Activated T-helper 1 cell treated with anti-CD3 and anti-CD28 coated beads, Interleukin-12 subunit alpha, Interleukin-12 subunit beta, Interleukin-2, Interleukin-4 antibody, amounts not matched to agents 30 ng/mL and 10 ng/mL and 1 ng/mL, durations not matched to agents 14 hours and 24 hours and 36 hours (primary cell): Measurements from ENCODE around the gene LIN9. TPM values are rescaled to one million over a fixed set of nuclear protein-coding genes. Genes with fewer than 3 reads are reported as not detected.
A peak's percentile ranks its signal among the peaks of the same experiment; 100 is the strongest.

Experiments
- DNase-seq: peaks from one replicate; pipeline ENCODE4 v3.0.0; 2021; ENCODE audit warnings: low spot score
- H3K27ac Mint-ChIP-seq: one replicate; pipeline ENCODE4 v1.8.0; 2021; ENCODE audit warnings: mild to moderate bottlenecking, mixed read lengths
- H3K27me3 Mint-ChIP-seq: one replicate; pipeline ENCODE4 v1.8.0; 2022; ENCODE audit warnings: mild to moderate bottlenecking, moderate library complexity, mixed read lengths; ENCODE audit not compliant: insufficient read depth
- H3K36me3 Mint-ChIP-seq: one replicate; pipeline ENCODE4 v1.8.0; 2021; ENCODE audit warnings: low read depth, mixed read lengths
- H3K4me1 Mint-ChIP-seq: one replicate; pipeline ENCODE4 v1.8.0; 2021; ENCODE audit warnings: low read depth, mixed read lengths
- H3K4me3 Mint-ChIP-seq: one replicate; pipeline ENCODE4 v1.8.0; 2021; ENCODE audit warnings: mild to moderate bottlenecking, moderate library complexity, mixed read lengths
- H3K9me3 Mint-ChIP-seq: one replicate; pipeline ENCODE4 v1.8.0; 2021; ENCODE audit warnings: mixed read lengths
- intact Hi-C: fragments of 100-400 bp; cut with micrococcal nuclease; formaldehyde crosslinking; loops from one replicate; pipeline ENCODE4 v1.15.1; 2024
- total RNA-seq: library from RNA; stranded (reverse); gene quantifications from 2 replicates; pipeline ENCODE4 v1.2.3, GENCODE V29; 2022

The LIN9 gene, protein sequence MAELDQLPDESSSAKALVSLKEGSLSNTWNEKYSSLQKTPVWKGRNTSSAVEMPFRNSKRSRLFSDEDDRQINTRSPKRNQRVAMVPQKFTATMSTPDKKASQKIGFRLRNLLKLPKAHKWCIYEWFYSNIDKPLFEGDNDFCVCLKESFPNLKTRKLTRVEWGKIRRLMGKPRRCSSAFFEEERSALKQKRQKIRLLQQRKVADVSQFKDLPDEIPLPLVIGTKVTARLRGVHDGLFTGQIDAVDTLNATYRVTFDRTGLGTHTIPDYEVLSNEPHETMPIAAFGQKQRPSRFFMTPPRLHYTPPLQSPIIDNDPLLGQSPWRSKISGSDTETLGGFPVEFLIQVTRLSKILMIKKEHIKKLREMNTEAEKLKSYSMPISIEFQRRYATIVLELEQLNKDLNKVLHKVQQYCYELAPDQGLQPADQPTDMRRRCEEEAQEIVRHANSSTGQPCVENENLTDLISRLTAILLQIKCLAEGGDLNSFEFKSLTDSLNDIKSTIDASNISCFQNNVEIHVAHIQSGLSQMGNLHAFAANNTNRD
- total RNA-seq = 11.7 and 12.1 TPM in 2 replicates

DNA sequence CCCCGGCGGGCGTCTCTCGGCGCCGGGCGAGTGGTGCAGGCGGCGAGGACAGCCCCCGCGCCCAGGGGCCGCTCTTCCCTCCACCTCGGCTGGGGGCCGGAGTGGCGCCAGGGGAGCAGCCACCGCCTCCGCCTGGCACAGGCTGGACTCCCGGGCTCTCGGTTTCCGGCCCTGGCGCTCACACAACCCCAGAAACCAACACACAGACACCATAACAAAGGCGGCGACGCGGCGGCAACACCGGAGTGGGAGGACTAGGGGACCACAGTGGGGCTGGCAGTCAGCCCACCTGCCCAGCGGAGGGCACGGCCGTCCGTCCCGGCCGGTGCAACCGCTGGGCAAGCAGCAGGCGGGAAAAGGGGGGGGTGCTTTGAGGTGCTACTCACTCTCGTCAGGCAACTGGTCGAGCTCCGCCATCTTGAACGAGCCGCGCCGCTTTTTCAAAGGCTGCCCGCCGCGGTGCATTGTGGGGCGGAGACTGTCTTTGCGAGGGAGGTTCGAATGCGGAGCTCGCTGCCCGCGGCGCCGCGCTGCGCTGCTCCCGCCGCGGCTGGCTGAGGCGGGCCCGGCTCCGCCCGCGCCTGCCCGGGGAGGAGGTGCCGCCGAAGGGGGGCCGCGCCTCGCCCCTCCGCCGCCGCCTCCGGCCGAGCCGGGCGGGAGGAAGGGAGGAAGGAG, at the start of gene LIN9:
Gene LIN9, minus strand, starts transcription at position 442 of the 675 bp plus-strand sequence. Its CDS starts 25 bp downstream, at position 417.
- Mint-ChIP-seq H3K9me3 (no peaks in the 10 kb centered on the region), H3K27ac (peak within 1 kb of the TSS; percentile 86), H3K4me3 (peak within 1 kb of the TSS; percentile 95), H3K27me3 (peaks cover 17% of the 10 kb centered on the region), H3K36me3 (no peaks in the 10 kb centered on the region), H3K4me1 (peaks cover 50% of the 10 kb centered on the region)
- intact Hi-C loops = loop anchor here (1.0 to 5.0 kb wide), 6 partner anchors 24 to 312 kb away; partner anchors contain the start of genes ACBD3 and SDE2
- DNase-seq = peak; percentile 90

DNA sequence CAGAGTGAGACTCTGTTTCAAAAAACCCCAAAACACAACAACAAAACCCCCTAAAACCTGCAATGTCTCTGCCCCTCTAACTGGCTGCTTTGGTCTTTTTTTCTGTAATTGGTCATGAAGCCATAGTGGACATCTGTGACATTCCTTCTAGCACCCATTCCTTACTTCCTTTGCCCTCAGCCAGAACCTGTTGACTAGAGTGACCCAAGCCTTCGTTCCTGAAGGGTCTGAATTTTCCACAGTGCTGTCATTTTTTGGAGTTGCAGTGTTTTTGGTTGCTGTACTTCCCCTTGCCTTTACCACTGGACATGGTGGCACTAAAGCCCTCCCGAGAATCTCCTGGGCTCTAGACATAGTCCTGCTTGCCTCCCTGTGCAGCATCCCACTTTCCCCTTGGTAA, 48.5 kb upstream of the LIN9 start:
- no peak for DNase-seq
- intact Hi-C loops = no loop called here
- H3K27me3 Mint-ChIP-seq = no peaks in the 10 kb centered on the region
- no peaks in the 10 kb centered on the region for H3K4me1 Mint-ChIP-seq
- H3K36me3 Mint-ChIP-seq = peaks cover 41% of the 10 kb centered on the region
- H3K4me3 Mint-ChIP-seq = no peak overlapping the region
- no peak overlapping the region for H3K27ac Mint-ChIP-seq
- no peaks in the 10 kb centered on the region for H3K9me3 Mint-ChIP-seq

DNA sequence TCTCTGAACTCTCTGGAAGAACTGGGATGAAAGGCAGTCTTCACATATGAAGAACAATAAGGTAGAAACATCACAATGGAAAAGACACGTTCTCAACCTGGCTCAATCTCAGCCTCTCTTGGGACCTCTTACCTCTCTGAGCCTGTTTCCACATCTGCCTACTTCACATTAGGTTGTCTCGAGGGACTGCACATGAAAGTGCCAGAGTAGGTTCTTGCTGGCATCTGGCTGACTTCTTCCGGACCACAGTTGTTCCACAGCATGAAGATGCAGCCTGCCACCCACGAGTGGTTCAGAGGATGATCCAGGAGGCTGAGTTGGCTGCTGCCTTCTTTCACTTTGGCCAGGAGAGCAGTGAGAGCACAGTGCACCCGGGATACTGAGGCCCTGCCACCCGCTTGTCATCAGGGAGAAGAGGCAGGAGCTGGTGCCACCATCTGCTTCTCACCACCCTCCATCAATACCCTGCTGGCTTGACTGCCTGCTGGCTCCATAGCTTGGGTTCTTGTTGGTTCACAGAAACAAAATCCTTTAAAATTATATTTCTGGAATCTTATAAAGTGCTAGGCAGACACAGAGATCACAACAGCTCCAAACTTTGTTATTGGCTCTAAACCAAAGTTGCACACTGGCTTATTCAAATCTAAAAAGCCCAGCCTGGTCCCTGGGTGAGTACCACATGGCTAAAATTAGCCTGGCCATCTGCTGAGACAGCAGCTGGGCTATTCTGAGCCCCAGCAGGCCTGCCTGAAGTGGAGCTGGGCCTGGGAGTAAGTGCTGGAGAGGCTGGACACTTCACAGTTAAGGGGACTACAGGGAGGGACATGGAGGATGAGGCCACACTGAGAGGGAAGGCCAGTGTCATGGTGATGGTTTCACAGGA, 46.9 kb upstream of the LIN9 start:
- no peaks in the 10 kb centered on the region for H3K9me3 Mint-ChIP-seq
- H3K27me3 Mint-ChIP-seq = no peaks in the 10 kb centered on the region
- no peak for DNase-seq
- no peaks in the 10 kb centered on the region for H3K4me1 Mint-ChIP-seq
- no peak overlapping the region for H3K4me3 Mint-ChIP-seq
- H3K36me3 Mint-ChIP-seq = peaks cover 28% of the 10 kb centered on the region
- intact Hi-C loops = no loop called here
- no peak overlapping the region for H3K27ac Mint-ChIP-seq

DNA sequence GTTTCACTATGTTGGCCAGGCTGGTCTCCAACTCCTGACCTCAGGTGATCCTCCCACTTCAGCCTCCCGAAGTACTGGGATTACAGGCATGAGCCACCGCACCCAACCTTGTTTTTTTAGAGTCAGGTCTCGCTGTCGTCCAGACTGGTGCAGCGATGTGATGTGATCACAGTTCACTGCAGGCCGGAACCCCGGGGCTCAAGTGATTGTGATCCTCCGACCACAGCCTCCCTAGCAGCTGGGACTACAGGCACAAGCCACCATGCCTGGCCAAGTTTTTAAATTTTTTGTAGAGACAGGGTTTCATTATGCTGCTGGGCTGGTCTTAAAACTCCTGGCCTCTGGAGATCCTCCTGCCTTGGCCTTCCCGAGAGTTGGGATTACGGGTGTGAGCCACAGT, 46.1 kb upstream of the LIN9 start:
- Mint-ChIP-seq H3K9me3 (no peaks in the 10 kb centered on the region), H3K4me3 (no peak overlapping the region), H3K36me3 (peaks cover 20% of the 10 kb centered on the region), H3K27ac (no peak overlapping the region), H3K27me3 (no peaks in the 10 kb centered on the region), H3K4me1 (no peaks in the 10 kb centered on the region)
- intact Hi-C loops = no loop called here
- no peak for DNase-seq

DNA sequence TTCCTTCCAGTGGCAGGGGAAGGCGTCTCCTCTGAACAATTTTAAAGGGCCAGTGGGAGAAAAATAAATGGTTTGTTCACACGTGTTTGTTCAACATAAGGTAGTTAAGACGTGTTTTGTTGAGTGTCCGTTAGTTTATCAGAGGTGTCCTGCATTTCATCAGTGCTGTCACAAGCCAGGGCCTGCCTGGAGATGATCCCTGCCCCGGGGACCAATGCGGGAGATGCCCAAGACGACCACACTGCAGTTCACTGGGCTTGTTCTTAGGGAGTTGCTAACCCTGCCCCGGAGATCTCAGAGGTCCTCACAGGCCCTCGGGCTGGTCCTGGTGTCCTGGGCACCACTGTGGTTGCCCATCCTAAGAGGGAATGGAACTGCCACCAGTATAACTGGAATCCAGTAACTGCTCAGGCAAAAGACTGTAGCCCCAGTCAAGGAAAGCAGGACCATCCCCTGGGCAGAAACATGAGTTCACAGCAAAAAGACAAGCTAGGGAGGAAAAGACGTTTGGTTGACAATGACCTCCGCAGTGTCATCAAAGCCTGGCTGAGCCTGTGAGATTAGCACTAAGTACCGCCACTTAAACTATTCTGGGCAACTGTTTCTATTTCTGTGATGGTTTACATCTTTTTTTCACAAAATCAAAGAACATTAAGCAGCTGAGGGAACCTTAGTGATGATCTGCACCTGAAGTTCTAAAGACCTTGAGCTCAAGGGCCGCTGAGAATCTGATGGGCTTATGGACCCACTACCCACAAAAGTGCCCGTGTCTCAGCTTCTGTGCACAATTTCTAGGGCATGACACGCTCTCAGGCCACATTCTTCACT, 44.9 kb upstream of the LIN9 start:
- H3K9me3 Mint-ChIP-seq = no peaks in the 10 kb centered on the region
- peaks cover 13% of the 10 kb centered on the region for H3K36me3 Mint-ChIP-seq
- no peak overlapping the region for H3K4me3 Mint-ChIP-seq
- H3K4me1 Mint-ChIP-seq = no peaks in the 10 kb centered on the region
- DNase-seq = no peak
- H3K27ac Mint-ChIP-seq = no peak overlapping the region
- no peaks in the 10 kb centered on the region for H3K27me3 Mint-ChIP-seq
- intact Hi-C loops = no loop called here

DNA sequence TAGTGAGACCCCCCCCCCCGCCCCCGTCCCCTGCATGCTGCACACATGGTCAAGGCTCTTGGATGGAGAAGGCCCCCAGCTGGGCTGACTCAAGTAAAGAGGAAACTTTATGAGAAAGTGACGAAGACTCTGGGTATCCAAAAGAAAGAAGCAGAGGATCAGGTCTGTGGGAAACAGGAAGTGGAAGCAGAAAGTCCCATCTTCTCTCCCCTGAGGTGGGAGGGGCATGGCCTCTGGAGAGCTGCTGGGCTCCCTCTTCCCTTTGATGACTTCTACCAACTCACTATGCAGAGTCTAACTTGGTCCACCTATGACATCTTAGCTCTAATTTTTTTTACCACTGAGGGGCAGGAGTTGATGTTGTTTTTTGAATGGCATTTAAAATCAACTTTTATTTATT, 42.7 kb upstream of the LIN9 start:
- no peak overlapping the region for H3K27ac Mint-ChIP-seq
- peaks cover 3% of the 10 kb centered on the region for H3K36me3 Mint-ChIP-seq
- no peaks in the 10 kb centered on the region for H3K4me1 Mint-ChIP-seq
- intact Hi-C loops = no loop called here
- no peaks in the 10 kb centered on the region for H3K27me3 Mint-ChIP-seq
- no peaks in the 10 kb centered on the region for H3K9me3 Mint-ChIP-seq
- no peak for DNase-seq
- no peak overlapping the region for H3K4me3 Mint-ChIP-seq

DNA sequence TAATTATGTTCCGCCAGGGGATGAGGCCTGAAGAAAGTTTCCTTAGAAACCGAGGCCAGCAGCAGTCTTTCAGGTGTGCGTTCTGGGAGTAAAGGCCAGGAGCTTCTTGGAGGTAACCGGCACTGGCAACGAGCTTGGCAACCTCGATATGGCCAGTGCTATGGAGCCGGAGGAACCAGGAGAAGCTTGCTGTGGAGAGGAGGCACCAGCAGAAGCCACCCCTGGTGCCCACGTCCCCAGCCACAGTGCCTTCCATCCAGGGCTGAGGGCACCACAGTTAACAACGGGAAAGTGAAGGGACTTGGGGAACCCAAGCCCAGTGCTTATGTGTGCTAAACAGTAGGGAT, 41.5 kb upstream of the LIN9 start:
- H3K36me3 Mint-ChIP-seq = no peaks in the 10 kb centered on the region
- H3K27me3 Mint-ChIP-seq = no peaks in the 10 kb centered on the region
- intact Hi-C loops = no loop called here
- H3K27ac Mint-ChIP-seq = no peak overlapping the region
- H3K4me1 Mint-ChIP-seq = no peaks in the 10 kb centered on the region
- no peaks in the 10 kb centered on the region for H3K9me3 Mint-ChIP-seq
- no peak for DNase-seq
- H3K4me3 Mint-ChIP-seq = no peak overlapping the region

DNA sequence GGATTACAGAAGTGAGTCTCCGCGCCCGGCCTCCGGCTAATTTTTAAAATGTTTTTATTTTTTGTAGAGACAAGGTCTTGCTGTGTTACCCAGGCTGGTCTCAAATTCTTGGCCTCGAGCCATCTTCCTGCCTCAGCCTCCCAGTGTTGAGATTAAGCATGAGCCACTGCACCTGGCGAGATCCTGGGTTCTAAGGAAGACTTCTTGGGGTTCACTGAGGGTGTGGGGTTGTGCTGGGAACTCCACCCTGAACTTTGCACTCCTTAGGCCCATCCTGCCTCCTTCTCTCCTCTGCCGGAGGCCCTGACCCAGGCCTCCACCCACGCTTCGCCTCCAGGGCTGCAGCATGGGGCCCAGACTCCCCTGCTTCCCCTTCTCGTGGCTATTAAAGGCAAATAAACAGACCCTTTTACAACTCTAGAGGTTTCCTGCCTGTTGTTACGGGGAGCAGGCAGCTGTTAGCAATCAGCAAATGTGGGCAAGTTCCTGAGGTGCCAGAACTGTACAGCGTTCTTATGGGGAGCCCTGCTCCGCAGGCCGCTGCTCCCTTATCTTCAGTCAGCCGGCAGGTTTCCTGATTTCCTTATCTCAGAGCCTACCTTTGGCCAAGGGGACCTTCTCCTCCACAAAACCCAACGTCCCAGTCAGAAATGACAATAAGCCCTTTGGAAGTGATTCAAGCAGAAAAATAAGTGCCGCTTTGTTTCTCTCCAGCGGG, 41.0 kb upstream of the LIN9 start:
- DNase-seq = no peak
- intact Hi-C loops = no loop called here
- Mint-ChIP-seq H3K36me3 (no peaks in the 10 kb centered on the region), H3K4me1 (no peaks in the 10 kb centered on the region), H3K4me3 (no peak overlapping the region), H3K27ac (no peak overlapping the region), H3K27me3 (no peaks in the 10 kb centered on the region), H3K9me3 (no peaks in the 10 kb centered on the region)

DNA sequence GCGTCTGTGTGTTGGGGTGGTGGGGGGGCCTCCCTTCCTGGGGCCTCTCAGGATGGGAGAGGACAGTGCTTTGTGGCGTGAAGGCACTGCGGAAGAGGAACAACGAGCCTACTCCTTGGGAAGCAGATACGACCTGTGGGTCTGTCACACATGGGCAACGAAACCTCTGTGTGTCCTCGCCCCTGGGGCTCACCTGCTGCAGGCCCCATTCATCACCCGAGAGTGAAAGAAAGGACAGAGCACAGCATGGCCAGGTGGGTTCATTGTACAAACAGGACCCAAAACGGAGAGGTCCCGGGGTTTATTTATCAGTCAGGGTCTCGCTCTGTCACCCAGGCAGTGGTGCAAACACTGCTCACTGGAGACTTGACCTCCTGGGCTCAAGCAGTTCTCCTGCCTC, 40.1 kb upstream of the LIN9 start:
- intact Hi-C loops = no loop called here
- no peak overlapping the region for H3K27ac Mint-ChIP-seq
- DNase-seq = no peak
- peaks cover 4% of the 10 kb centered on the region for H3K27me3 Mint-ChIP-seq
- H3K36me3 Mint-ChIP-seq = no peaks in the 10 kb centered on the region
- no peaks in the 10 kb centered on the region for H3K4me1 Mint-ChIP-seq
- H3K9me3 Mint-ChIP-seq = no peaks in the 10 kb centered on the region
- no peak overlapping the region for H3K4me3 Mint-ChIP-seq

DNA sequence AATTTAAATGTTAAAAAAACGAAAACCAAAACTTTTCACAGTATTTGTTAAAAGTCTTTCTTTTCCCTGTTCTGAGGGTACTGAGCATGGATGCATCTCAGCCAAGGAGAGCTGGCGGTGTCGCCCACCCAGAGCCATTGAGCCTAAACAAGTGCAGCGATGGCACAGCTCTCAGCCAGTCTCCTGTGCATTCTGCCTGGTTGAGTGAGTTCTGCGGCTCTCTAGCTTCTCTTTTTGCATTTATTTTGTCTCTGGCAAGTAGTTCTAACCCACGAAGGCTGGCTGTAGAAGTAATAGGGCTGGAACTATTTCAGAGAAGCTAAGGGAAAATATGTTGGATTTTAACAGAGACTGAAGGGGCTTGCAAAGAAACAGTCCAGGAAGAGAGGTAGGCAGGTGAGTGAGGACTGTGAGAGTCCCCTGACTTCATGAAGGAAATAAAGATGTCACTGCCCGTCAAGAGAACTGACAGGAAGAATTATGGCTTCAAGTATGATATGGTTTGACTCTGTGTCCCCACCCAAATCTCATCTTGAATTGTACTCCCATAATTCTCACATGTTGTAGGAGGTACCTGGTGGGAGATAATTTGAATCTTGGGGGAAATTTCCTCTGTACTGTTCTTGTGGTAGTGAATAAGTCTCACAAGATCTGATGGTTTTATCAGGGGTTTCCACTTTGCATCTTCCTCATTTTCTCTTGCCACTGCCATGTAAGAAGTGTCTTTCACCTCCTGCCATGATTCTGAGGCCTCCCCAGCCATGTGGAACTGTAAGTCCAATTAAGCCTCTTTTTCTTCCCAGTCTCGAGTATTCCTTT, 35.7 kb upstream of the LIN9 start:
- Mint-ChIP-seq H3K36me3 (no peaks in the 10 kb centered on the region), H3K27me3 (peaks cover 7% of the 10 kb centered on the region), H3K9me3 (peaks cover 7% of the 10 kb centered on the region), H3K4me3 (no peak overlapping the region), H3K27ac (no peak overlapping the region), H3K4me1 (no peaks in the 10 kb centered on the region)
- intact Hi-C loops = no loop called here
- DNase-seq = no peak

DNA sequence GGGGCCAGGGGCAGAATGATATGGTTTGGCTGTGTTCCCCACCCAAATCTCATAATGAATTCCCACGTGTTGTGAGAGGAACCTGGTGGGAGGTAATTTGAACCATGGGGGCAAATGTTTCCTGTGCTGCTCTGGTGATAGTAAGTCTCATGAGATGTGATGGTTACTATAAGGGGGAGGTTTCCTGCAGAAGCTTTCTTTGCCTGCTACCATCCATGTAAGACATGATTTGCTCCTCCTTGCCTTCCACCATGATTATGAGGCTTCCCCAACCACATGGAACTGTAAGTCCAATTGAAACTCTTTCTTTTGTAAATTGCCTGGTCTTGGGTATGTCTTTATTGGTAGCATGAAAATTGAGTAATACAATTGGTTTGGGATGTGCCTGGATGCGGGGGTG, 33.7 kb upstream of the LIN9 start:
- H3K4me3 Mint-ChIP-seq = no peak overlapping the region
- no peaks in the 10 kb centered on the region for H3K4me1 Mint-ChIP-seq
- H3K36me3 Mint-ChIP-seq = no peaks in the 10 kb centered on the region
- no peak overlapping the region for H3K27ac Mint-ChIP-seq
- intact Hi-C loops = no loop called here
- H3K27me3 Mint-ChIP-seq = peaks cover 9% of the 10 kb centered on the region
- DNase-seq = no peak
- H3K9me3 Mint-ChIP-seq = peaks cover 7% of the 10 kb centered on the region
